H1 (cell line): Measurements from ENCODE around the gene ZNF548. TPM values are rescaled to one million over a fixed set of nuclear protein-coding genes. Genes with fewer than 3 reads are reported as not detected.

Source experiments
- CTCF ChIA-PET: fragments of 300-600 bp; sonication (Branson Sonifier 250); formaldehyde crosslinking; loops from one replicate; lab custom pipeline; 2021; ENCODE audit not compliant: partially characterized antibody; lab: Charles Lee
- POLR2A ChIA-PET: fragments of 300-600 bp; sonication (Branson Sonifier 250); formaldehyde crosslinking; loops from one replicate; lab custom pipeline; 2021; ENCODE audit warnings: inconsistent platforms; ENCODE audit not compliant: partially characterized antibody; lab: Charles Lee
- DNase-seq, 2 experiments: peaks; one replicate each; pipeline versions ENCODE4 v3.0.0 to v3.0.0-alpha.2; 2010 to 2022; ENCODE audit warnings: low spot score in 2 of 2, low read depth in 1 of 2, mixed read lengths in 1 of 2
- FAIRE-seq: peaks from 2 replicates; lab custom pipeline; 2011; peaks lifted over from hg19 to GRCh38; lab: Jason Lieb, UNC
- H2AFZ ChIP-seq: 2 replicates; pipeline ENCODE4 v1.8.1; 2012; ENCODE audit warnings: low read length, inconsistent platforms
- H2AK5ac ChIP-seq: 2 replicates; pipeline ENCODE4 v1.6.1; 2013; ENCODE audit warnings: low read depth, low read length
- H2BK120ac ChIP-seq: replicated peaks from 2 replicates; pipeline ENCODE3; 2013; ENCODE audit warnings: low read depth, low read length, inconsistent platforms
- H2BK12ac ChIP-seq: 2 replicates; pipeline ENCODE4 v1.6.1; 2013; ENCODE audit warnings: low read depth, low read length
- H2BK15ac ChIP-seq: 2 replicates; pipeline ENCODE4 v1.6.1; 2013; ENCODE audit warnings: low read length
- H2BK20ac ChIP-seq: 2 replicates; pipeline ENCODE4 v1.6.1; 2013; ENCODE audit warnings: low read length
- H2BK5ac ChIP-seq: 2 replicates; pipeline ENCODE4 v1.6.1; 2013; ENCODE audit warnings: low read depth, low read length
- H3K14ac ChIP-seq: 2 replicates; pipeline ENCODE4 v1.6.1; 2013; ENCODE audit warnings: inconsistent platforms; ENCODE audit not compliant: insufficient read length
- H3K18ac ChIP-seq: 2 replicates; pipeline ENCODE4 v1.6.1; 2013; ENCODE audit warnings: low read length; ENCODE audit errors: extremely low read depth
- H3K23ac ChIP-seq: 2 replicates; pipeline ENCODE4 v1.6.1; 2013; ENCODE audit warnings: inconsistent platforms; ENCODE audit not compliant: insufficient read length
- H3K23me2 ChIP-seq: 2 replicates; pipeline ENCODE4 v1.6.1; 2013; ENCODE audit warnings: low read depth, low read length
- H3K27ac ChIP-seq: 2 replicates; pipeline ENCODE4 v1.6.1; 2011; ENCODE audit warnings: low read depth, low read length, inconsistent platforms
- H3K27me3 ChIP-seq, 4 experiments: replicated peaks in 1 of 4; 1 replicate in 1 of 4; 2 replicates in 3 of 4; pipeline versions ENCODE4 v1.6.1 to v1.8.1; 2011 to 2013; ENCODE audit warnings: low read length in 3 of 4, mild to moderate bottlenecking in 3 of 4, inconsistent platforms in 2 of 4, mixed read lengths in 2 of 4, moderate library complexity in 1 of 4; ENCODE audit not compliant: control insufficient read depth in 3 of 4, insufficient read depth in 3 of 4; ENCODE audit errors: extremely low read depth in 1 of 4
- H3K36me3 ChIP-seq, 4 experiments: 2 replicates each; pipeline versions ENCODE4 v1.6.1 to v1.8.1; 2011 to 2013; ENCODE audit warnings: mild to moderate bottlenecking in 4 of 4, low read length in 3 of 4, moderate library complexity in 2 of 4, control low read depth in 1 of 4, inconsistent platforms in 1 of 4; ENCODE audit not compliant: insufficient read depth in 4 of 4, control insufficient read depth in 2 of 4
- H3K4ac ChIP-seq: replicated peaks from 2 replicates; pipeline ENCODE3; 2013; ENCODE audit warnings: low read length, low read depth, mixed read lengths, inconsistent platforms; ENCODE audit not compliant: insufficient read length
- H3K4me1 ChIP-seq, 4 experiments: replicated peaks in 1 of 4; 1 replicate in 1 of 4; 2 replicates in 3 of 4; pipeline versions ENCODE4 v1.6.1 to v1.8.1; 2011 to 2013; ENCODE audit warnings: low read length in 3 of 4, inconsistent platforms in 2 of 4, mixed read lengths in 1 of 4; ENCODE audit not compliant: insufficient read depth in 4 of 4, control insufficient read depth in 3 of 4
- H3K4me2 ChIP-seq, 2 experiments: 2 replicates each; pipeline versions ENCODE4 v1.6.1 to v1.8.1; 2011 to 2013; ENCODE audit warnings: low read depth in 2 of 2, low read length in 2 of 2, control low read depth in 1 of 2, inconsistent platforms in 1 of 2, mild to moderate bottlenecking in 1 of 2; ENCODE audit not compliant: insufficient read depth in 1 of 2
- H3K4me3 ChIP-seq, 4 experiments: fragments of 200-600, 300-600 bp in 1 of 4; sonication (generic), shearing (Covaris generic), sonication (Bioruptor Twin) in 1 of 4; 2 replicates each; pipeline versions ENCODE4 v1.5.1 to v1.8.1; 2011 to 2016; ENCODE audit warnings: low read length in 4 of 4, low read depth in 3 of 4, control low read depth in 2 of 4, inconsistent platforms in 2 of 4, mild to moderate bottlenecking in 2 of 4, mixed read lengths in 1 of 4, moderate library complexity in 1 of 4; ENCODE audit not compliant: insufficient read depth in 2 of 4; ENCODE audit errors: extremely low read depth in 1 of 4
- H3K56ac ChIP-seq: replicated peaks from 2 replicates; pipeline ENCODE3; 2013; ENCODE audit warnings: low read depth, mild to moderate bottlenecking, mixed read lengths, low read length, inconsistent platforms; ENCODE audit not compliant: insufficient read length
- H3K79me1 ChIP-seq: 2 replicates; pipeline ENCODE4 v1.6.1; 2013; ENCODE audit warnings: low read depth, low read length, control low read depth
- H3K79me2 ChIP-seq, 2 experiments: 2 replicates each; pipeline versions ENCODE4 v1.6.1 to v1.8.1; 2012 to 2013; ENCODE audit warnings: low read length in 2 of 2, mild to moderate bottlenecking in 2 of 2, inconsistent platforms in 1 of 2; ENCODE audit not compliant: insufficient read depth in 2 of 2, control insufficient read depth in 1 of 2
- H3K9ac ChIP-seq, 4 experiments: replicated peaks in 1 of 4; 1 replicate in 1 of 4; 2 replicates in 3 of 4; pipeline versions ENCODE4 v1.6.1 to v1.8.1; 2011 to 2013; ENCODE audit warnings: low read depth in 3 of 4, low read length in 3 of 4, control low read depth in 2 of 4, mild to moderate bottlenecking in 2 of 4, moderate library complexity in 2 of 4, inconsistent platforms in 1 of 4; ENCODE audit errors: extremely low read depth in 1 of 4
- H3K9me3 ChIP-seq, 2 experiments: 2 replicates each; pipeline versions ENCODE4 v1.6.1 to v1.8.1; 2012 to 2013; ENCODE audit warnings: mild to moderate bottlenecking in 2 of 2, moderate library complexity in 2 of 2, control low read depth in 1 of 2, inconsistent platforms in 1 of 2, low read depth in 1 of 2, low read length in 1 of 2, mixed read lengths in 1 of 2; ENCODE audit not compliant: insufficient read depth in 2 of 2
- H4K20me1 ChIP-seq, 2 experiments: replicated peaks in 1 of 2; 2 replicates each; pipeline versions ENCODE3 to v1.8.1; 2011 to 2013; ENCODE audit warnings: inconsistent platforms in 2 of 2, low read length in 2 of 2, mild to moderate bottlenecking in 1 of 2; ENCODE audit not compliant: insufficient read depth in 2 of 2, control insufficient read depth in 1 of 2
- H4K5ac ChIP-seq: 2 replicates; pipeline ENCODE4 v1.6.1; 2013; ENCODE audit warnings: low read length, low read depth, mixed read lengths, inconsistent platforms; ENCODE audit not compliant: insufficient read length
- H4K8ac ChIP-seq: 2 replicates; pipeline ENCODE4 v1.8.0; 2013; ENCODE audit warnings: mild to moderate bottlenecking, moderate library complexity, low read length, inconsistent platforms; ENCODE audit not compliant: insufficient read depth; ENCODE audit errors: extremely low read depth
- H4K91ac ChIP-seq: replicated peaks from 2 replicates; pipeline ENCODE3; 2013; ENCODE audit warnings: low read length, mixed read lengths, inconsistent platforms; ENCODE audit not compliant: insufficient read length
- KDM1A ChIP-seq: fragments of 200-600, 300-600 bp; sonication (generic); IDR thresholded peaks from 2 replicates; pipeline ENCODE4 v1.7.1; 2016; ENCODE audit warnings: mild to moderate bottlenecking, low read length, borderline replicate concordance
- WGBS, 2 experiments: shearing (Covaris generic) in 1 of 2; methylation state at CpG; one replicate each; pipeline versions ENCODE4 v1.1.6 to v1.1.7; 2013 to 2015; ENCODE audit warnings: low lambda C conversion rate in 2 of 2, mixed read lengths in 2 of 2, inconsistent platforms in 1 of 2, low coverage in 1 of 2, missing lambda C conversion rate in 1 of 2; ENCODE audit not compliant: insufficient replicate concordance in 2 of 2, insufficient coverage in 1 of 2, insufficient read length in 1 of 2; ENCODE audit errors: extremely low coverage in 1 of 2, missing lambda C conversion rate in 1 of 2; 5-methylcytosine and 5-hydroxymethylcytosine counted together
- polyA plus RNA-seq, 7 experiments: library from polyadenylated mRNA; depleted of rRNA in 3 of 7; stranded (reverse) in 5 of 7; unstranded in 2 of 7; fragments of >200 nt in 5 of 7; fragments of 200-250 nt in 2 of 7; gene quantifications; 1 replicate in 5 of 7; 2 replicates in 1 of 7; 4 replicates in 1 of 7; pipeline versions ENCODE4 v1.2.1 to v1.2.3, GENCODE V29; 2011 to 2013; ENCODE audit warnings: missing spikeins in 2 of 7, mixed read lengths in 2 of 7
- total RNA-seq: library from RNA; stranded (reverse); fragmentation: NEBNext Ultra II Directional; extraction: Animal tissue kit (Norgen Biotek cat#: 25700); gene quantifications from 2 replicates; pipeline ENCODE4 v1.2.1, GENCODE V29; 2021

ZNF548 gene
- total and polyA plus RNA-seq, 2 of the 8 experiments (the other 6 are each of a cell fraction or from before 2014, with no cell fraction given), result 7.4 to 9.9 TPM

GRCh38 chr19:57366776-57367175 is 22.9 kb upstream of the ZNF548 start:
- H3K4me3 ChIP-seq, result no peak overlapping the region
- peaks cover 9% of the 10 kb centered on the region for H3K23me2 ChIP-seq
- H4K5ac ChIP-seq, result no peak overlapping the region
- H2BK20ac ChIP-seq, result no peak overlapping the region
- H2BK15ac ChIP-seq, result no peak overlapping the region
- H2AK5ac ChIP-seq, result no peak overlapping the region
- no peak overlapping the region for H3K56ac ChIP-seq
- no peak overlapping the region for H3K4me2 ChIP-seq
- TF ChIP-seq KDM1A, result no peak
- TF ChIP-seq, all 59 proteins: peak for 0
- Histone ChIP-seq H3K27ac (no peak overlapping the region), H3K9ac (no peak overlapping the region), H3K4ac (no peak overlapping the region), H3K36me3 (no peaks in the 10 kb centered on the region), H4K8ac (no peak overlapping the region), H2BK12ac (no peak overlapping the region), H3K23ac (no peak overlapping the region), H3K9me3 (peaks cover 0 to 3% of the 10 kb centered on the region in 2 experiments; a peak in 1 of 4 replicates), H3K27me3 (no peaks in the 10 kb centered on the region), H3K79me2 (peaks cover 0 to 7% of the 10 kb centered on the region in 2 experiments; a peak in 1 of 4 replicates), H3K14ac (no peak overlapping the region), H3K79me1 (no peaks in the 10 kb centered on the region; the same call in 1 of the 2 replicates), H2AFZ (no peak overlapping the region), H4K20me1 (no peaks in the 10 kb centered on the region), H2BK120ac (no peak overlapping the region), H2BK5ac (no peak overlapping the region), H3K4me1 (peaks cover 0 to 2% (median 1%) of the 10 kb centered on the region in 4 experiments; a peak in 2 of 7 replicates), H3K18ac (no peak overlapping the region), H4K91ac (no peak overlapping the region)
- WGBS, 2 experiments, result 94% methylated on average over 2 of the region's 2 CpGs; no CpG with 5 or more reads in 1 of the 2 experiments
- CTCF ChIA-PET, result no interaction called here
- POLR2A ChIA-PET, result interaction anchor here (1.3 kb wide), 1 partner anchor 23 kb away, joined by 3 read pairs; the partner anchor contains the start of gene ZNF548
- no peak for DNase-seq
- no peak for FAIRE-seq
